ES-I3 (cell line): ENCODE measurements around the gene ANAPC2.
A peak's percentile ranks its signal among the peaks of the same experiment; 100 is the strongest.

ENCODE experiments used
- H3K36me3 ChIP-seq: 2 replicates; pipeline ENCODE4 v1.6.1; 2013; ENCODE audit warnings: mild to moderate bottlenecking, low read length, control low read depth, moderate library complexity; ENCODE audit not compliant: insufficient read depth
- H3K4me1 ChIP-seq: 2 replicates; pipeline ENCODE4 v1.6.1; 2013; ENCODE audit warnings: mild to moderate bottlenecking, control low read depth, low read length; ENCODE audit not compliant: insufficient read depth
- H3K9ac ChIP-seq: 2 replicates; pipeline ENCODE4 v1.6.1; 2013; ENCODE audit warnings: low read depth, mild to moderate bottlenecking, low read length, moderate library complexity
- H3K9me3 ChIP-seq: 2 replicates; pipeline ENCODE4 v1.6.1; 2013; ENCODE audit warnings: mild to moderate bottlenecking, low read length, moderate library complexity; ENCODE audit not compliant: control insufficient read depth, insufficient read depth

The ANAPC2 gene

DNA sequence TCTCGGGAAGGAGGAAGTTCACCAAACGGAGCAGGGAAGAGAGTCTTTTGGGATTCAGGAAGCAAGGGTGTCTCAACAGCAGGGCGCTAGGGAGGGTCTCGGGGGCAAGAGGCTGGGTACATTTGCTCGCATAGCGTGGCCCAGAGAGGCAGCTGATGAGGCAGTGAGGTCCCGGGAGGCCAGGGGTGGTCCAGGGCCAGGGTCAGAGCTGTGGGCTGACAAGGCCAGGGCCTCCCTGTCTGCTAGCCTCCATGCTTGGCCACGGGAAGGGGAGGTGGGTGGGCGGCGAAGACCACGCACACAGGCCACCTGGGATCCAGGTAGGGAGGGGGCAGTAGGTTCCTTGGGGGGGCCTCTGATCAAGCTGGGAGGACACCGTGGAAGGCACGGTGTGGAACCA is 23.2 kb upstream of the ANAPC2 start:
- Histone ChIP-seq H3K9ac (no peak overlapping the region), H3K36me3 (no peaks in the 10 kb centered on the region; the same call in 1 of the 2 replicates), H3K4me1 (no peaks in the 10 kb centered on the region), H3K9me3 (no peaks in the 10 kb centered on the region)

DNA sequence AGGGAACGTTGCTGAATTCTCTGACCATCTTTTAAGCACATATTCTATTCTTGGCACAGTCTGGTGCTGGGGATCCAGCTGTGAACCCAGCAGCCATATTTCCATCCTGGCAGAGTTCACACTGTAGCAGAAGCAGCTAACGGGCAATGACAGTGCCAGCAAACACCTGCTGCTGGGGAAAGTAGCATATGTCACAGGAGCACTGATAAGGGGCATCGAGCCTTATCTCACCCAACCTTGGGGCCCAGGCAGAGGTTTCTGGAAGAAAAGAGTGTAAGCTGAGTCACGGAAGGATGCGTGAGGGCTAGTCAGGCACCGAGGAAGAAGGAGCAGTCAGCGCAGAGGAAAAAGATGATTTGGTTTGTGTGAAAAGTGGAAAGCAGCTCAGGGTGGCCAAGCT is 18.2 kb upstream of the ANAPC2 start:
- Histone ChIP-seq H3K4me1 (peaks cover 6% of the 10 kb centered on the region), H3K36me3 (no peaks in the 10 kb centered on the region; the same call in 1 of the 2 replicates), H3K9me3 (no peaks in the 10 kb centered on the region), H3K9ac (no peak overlapping the region; the same call in 1 of the 2 replicates)

DNA sequence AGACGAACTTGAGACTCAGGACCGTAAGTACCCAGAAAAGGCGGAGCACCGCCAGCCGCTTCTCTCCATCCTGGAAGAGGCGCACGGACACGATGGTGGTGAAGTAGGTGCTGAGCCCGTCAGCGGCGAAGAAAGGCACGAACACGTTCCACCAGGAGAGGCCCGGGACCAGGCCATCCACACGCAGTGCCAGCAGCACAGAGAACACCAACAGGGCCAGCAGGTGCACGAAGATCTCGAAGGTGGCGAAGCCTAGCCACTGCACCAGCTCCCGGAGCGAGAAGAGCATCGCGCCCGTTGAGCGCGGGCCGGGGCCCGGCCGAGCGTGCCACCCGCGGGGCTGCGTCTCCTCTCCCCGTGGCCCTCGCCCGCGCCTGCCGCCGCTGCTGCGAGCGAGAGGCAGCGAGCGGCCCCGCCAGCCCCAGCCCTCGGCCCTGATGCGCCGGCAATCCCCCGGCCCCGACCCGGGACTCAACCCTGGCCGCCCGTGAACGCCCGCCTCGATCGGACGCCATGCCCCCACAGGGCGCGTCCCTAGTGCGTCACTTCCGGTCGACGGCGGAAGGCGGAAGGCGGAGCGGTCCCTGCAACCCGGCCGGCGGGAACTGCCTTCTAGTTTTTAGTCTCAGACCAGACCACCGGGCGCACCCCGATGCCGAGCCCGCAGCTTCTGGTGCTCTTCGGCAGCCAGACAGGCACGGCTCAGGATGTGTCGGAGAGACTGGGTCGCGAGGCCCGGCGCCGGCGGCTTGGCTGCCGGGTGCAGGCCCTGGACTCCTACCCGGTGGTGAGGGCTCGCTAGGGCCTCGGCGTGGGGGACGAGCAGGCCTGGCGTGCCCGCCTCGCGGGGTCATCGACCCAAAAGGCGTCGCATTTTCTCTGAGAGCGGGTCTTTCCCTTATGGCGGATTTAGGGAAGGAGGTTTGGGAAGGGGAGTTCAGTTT is 17.0 kb upstream of the ANAPC2 start, which contains the start of the genes NDOR1 and TMEM203:
TSS of gene NDOR1 (plus strand) at position 575 of the 944 bp plus-strand sequence. CDS start at position 653, 78 bp downstream.
TSS of gene TMEM203 (minus strand) at position 523 of the 944 bp plus-strand sequence. CDS start at position 289, 234 bp downstream.
- Histone ChIP-seq H3K4me1 (peaks cover 6% of the 10 kb centered on the region), H3K9ac (peak within 1 kb of the TSS; percentile 73), H3K9me3 (no peaks in the 10 kb centered on the region), H3K36me3 (no peaks in the 10 kb centered on the region; the same call in 1 of the 2 replicates)

DNA sequence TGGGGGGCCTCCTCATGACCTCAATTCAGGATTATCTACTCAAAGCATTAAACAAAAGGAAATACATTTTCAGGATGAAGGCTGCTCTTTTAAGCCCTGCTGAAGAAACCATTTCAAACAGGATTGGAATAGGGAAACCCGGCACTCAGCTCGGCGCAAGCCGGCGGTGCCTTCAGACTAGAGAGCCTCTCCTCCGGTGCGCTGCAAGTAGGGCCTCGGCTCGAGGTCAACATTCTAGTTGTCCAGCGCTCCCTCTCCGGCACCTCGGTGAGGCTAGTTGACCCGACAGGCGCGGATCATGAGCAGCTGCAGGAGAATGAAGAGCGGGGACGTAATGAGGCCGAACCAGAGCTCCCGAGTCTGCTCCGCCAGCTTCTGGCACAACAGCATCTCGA is 16.4 kb upstream of the ANAPC2 start:
- Histone ChIP-seq H3K9me3 (no peaks in the 10 kb centered on the region), H3K9ac (peak overlapping the region; percentile 73), H3K4me1 (peaks cover 6% of the 10 kb centered on the region), H3K36me3 (no peaks in the 10 kb centered on the region; the same call in 1 of the 2 replicates)

DNA sequence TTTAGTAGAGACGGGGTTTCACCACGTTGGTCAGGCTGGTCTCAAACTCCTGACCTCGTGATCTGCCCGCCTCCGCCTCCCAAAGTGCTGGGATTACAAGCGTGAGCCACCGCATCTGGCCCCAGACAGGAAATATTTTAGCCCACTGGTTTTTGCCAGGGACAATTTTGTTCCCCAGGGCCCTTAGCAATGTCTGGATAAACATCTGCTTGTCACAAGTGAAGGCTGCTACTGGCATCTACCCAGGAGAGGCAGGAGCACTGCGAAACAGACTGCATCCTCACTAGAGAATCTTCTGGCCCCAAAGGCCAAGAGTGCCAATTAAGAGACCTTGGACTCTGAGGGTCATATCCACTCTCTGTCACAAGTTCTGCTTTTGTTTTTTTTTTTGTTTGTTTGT is 14.6 kb upstream of the ANAPC2 start:
- Histone ChIP-seq H3K36me3 (no peaks in the 10 kb centered on the region; the same call in 1 of the 2 replicates), H3K9me3 (no peaks in the 10 kb centered on the region), H3K9ac (no peak overlapping the region), H3K4me1 (peaks cover 6% of the 10 kb centered on the region)

DNA sequence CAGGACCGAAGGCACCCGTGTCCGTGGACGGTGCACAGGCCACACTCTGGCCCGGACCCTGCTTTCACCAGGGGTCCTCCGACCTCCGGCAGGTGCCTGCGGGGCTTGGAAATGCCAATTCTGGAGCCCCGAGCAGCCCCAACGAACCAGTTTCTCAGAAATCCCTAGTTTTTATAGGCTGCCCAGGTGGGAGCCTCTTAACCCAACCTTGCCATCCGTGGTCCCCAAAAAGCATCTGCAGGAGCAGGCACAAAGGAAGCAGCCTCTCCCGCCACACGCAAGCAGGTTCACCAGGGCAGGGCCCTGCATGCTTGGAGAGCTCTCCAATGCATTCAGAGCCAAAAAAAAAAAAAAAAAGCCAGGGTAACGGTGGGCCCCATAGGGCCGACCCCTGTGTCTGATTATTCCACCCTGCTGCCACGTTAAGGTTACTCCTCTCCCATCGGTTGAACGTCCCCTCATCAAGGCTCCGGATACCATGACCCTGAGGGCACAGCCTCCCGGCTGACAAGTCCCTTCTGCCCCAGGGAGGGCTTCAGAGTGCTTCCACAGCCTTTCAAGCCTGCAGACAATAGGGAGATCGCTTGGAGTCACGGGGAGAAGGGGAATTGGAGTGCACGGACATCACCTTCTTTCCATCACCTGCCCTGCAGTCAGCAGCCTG is 13.0 kb upstream of the ANAPC2 start:
- Histone ChIP-seq H3K4me1 (peaks cover 6% of the 10 kb centered on the region), H3K36me3 (no peaks in the 10 kb centered on the region), H3K9me3 (no peaks in the 10 kb centered on the region), H3K9ac (peak overlapping the region; percentile 69)

DNA sequence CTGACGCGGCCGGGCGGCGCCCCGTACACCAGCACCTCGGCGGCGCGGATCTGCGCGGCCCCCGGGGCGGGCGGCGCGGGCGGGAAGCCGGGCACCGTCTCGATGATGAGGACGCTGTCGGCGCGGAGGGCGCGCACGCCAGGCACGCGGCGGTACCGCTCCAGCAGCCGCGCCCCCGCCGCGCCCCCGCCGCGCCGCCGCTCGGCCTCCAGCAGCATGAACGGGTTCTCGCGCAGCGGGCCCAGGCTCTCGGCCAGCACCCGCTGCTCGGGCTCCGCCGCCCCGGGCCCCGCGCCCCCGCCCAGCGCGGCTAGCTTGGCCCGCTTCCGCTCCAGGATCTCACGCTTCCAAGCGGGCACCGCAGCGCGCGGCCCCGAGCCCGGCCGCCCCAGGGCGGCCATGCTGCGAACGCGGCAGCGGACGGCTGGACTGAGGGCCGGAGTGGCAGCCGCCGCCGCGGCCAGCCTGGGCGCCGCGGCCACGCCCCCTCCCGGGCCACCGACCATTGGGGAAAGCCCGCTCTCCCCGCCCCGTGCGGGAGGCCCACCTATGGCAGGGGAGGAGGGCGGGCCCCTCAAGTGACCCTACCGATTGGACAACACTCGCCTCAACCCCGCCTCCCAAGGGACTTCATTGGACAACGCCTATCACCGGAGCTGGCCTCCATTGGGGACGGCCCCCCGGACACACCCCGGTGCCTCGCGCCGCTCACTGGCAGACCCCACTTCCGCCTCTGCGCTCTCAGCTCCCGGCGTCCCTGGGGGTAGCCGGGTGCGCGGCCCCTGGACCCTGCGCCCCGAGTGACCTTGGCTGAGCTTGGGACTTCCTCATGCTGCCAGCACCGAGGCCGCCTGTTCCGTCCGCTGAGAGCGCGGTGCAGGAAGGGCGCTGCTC is 12.2 kb upstream of the ANAPC2 start, which contains the start of gene TPRN:
TSS of gene TPRN (minus strand) at position 431 of the 894 bp plus-strand sequence. CDS start at position 401, 30 bp downstream.
- H3K4me1 ChIP-seq, result peaks cover 6% of the 10 kb centered on the region
- H3K9me3 ChIP-seq, result no peaks in the 10 kb centered on the region
- no peaks in the 10 kb centered on the region for H3K36me3 ChIP-seq
- H3K9ac ChIP-seq, result peak within 1 kb of the TSS; percentile 69

DNA sequence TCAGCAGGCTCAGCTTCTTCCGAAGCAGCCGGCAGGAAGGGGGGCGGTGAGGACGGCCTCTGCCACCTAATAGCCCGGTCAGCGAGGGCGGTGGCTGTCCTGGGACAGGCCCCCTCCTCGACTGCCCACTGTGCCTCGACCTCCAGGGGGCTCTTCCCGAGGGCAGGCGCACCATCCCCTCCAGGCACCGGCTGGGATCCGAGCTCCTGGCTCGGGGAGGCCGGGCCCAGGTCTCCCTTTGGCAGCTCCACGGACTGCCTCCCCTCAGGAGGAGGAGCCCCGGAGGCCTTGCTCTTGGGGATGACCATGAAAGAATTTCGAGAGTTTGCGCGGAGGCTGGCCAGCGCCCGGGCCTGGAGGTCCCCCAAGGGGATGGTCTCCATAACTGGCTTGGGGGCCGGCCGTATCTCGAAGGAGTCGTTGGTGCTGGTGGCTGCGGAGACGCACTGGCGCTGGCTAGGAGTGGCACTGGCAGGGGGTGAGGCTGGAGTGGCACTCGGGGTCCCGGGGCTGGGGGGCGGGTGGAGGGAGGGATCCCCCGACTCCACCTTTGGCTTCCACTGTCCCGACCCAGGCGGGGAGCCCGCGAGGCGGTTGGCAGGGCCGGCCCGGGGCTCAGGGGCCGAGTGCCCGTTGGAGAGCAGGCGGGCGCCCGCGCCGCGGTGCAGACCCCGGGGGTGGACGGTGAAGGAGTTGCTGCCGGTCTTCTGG is 11.2 kb upstream of the ANAPC2 start:
- Histone ChIP-seq H3K9me3 (no peaks in the 10 kb centered on the region), H3K4me1 (peaks cover 6% of the 10 kb centered on the region), H3K36me3 (no peaks in the 10 kb centered on the region), H3K9ac (peak overlapping the region; percentile 32; the same call in 1 of the 2 replicates)

DNA sequence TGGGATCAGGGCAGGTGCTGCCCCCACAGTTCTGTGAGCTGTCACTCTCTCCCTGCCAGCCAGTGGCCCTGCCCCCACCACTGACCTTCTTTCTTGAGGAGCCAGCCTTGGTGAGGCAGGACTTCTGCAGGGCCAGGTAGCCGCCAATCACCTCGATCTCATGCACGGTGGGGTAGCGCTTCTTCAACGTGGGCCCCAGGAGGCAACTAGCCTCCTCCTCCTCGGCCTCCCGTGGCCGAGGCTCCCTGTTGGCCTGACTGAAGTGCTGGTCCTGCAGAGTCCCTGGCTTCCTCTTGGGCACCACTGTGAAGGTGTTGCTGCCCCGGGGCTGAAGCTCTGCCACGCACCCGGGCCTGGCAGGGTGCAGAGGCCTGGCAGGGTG is 10.5 kb upstream of the ANAPC2 start:
- Histone ChIP-seq H3K4me1 (peaks cover under 1% of the 10 kb centered on the region; the same call in 1 of the 2 replicates), H3K36me3 (no peaks in the 10 kb centered on the region), H3K9me3 (no peaks in the 10 kb centered on the region), H3K9ac (peak overlapping the region; percentile 32; the same call in 1 of the 2 replicates)

DNA sequence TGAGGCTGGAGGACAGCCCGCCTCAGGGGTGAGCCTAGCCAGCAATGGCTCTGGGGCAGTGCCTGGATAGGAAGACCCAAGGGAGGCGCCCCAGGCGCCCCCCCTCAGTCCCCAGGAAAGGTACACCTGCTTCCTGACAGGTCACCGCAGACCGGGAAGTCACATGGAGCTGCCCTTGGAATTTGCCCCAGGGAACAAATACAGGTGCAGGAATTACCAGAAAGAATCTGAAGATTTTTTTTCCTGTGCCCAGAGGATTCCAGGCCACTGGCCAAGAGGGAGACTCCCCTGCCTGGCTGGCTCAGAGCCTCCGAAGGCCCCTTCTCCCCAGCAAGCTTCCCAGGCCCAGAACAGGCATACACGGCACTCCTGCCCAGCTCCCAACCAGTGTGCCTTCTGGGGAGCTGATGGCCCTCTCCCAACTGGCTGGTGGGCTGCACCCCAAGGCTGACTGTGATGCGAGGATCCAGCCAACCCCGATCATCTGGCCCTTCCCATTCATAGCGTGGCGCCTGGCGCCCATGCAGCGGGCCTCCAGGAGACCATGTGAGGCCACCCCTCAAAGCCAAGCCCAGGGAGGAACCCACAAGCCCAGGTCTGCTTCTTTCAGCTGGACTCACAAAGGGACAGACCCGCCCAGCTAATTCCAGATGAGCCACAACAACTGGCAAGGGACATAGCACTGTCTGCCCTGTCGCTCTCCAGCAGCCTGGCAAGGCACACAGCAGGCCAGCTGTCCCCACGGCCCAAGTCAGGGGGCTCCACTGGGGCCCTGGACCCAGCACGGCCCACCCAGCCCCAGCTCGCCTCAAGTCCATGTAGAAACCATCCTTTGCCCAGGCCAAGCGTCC is 9.9 kb upstream of the ANAPC2 start:
- no peaks in the 10 kb centered on the region for H3K9me3 ChIP-seq
- no peaks in the 10 kb centered on the region for H3K36me3 ChIP-seq
- no peaks in the 10 kb centered on the region; the same call in 1 of the 2 replicates for H3K4me1 ChIP-seq
- no peak overlapping the region for H3K9ac ChIP-seq

DNA sequence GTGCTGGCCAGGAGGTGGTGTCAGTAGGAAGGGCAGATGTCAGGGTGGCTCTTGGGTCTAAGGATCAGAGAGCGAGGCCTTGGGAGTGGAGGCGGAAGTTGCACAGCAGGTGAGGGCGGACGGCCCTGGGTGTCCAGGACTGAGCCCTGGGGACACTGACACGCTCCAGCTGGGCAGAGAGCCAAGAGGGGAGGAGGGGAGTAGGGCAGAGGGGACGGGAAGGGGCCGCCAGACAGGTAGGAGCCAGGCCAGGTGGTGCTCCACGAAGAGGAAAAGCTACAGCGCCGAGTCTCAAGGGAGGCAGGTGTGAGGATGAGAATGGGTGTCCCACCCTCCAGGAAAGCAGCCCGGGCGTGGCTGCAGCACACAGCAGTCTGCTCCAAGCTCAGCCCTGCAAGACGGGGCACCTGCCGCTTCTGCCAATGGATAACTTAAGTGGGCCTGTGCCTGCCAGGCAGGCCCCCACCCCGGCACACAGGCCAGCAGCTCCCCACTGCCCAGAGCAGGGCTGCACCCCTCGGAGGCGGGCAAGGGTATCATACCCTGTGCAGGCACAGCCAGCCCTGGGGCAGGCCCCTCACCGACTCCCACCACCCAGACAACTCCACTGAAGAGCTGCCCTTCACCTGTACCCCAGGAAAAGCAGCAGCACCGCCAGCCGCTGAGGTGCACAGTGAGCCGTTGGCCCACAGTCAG is 7.3 kb upstream of the ANAPC2 start:
- no peaks in the 10 kb centered on the region; the same call in 1 of the 2 replicates for H3K4me1 ChIP-seq
- H3K9ac ChIP-seq, result no peak overlapping the region

DNA sequence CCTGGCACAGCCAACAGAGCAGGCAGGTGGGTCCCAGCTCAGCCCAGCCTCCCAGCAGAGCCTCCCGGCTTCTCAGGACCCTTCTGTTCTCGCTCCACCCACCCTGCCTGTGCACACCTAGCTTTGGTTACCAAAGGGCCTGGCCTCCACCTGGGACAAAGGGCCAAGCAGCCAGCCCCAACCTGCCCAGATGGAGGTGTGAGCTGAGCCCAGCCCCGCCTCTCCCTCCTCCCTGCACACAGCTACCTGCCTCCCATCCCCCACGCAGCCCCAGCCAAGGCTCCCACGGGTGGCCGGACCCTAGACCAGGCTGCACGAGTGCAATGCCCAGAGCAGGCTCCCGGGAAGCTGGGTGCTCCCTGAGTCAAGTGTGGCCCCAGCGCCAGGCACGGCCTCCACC is 6.5 kb upstream of the ANAPC2 start:
- Histone ChIP-seq H3K9me3 (no peaks in the 10 kb centered on the region), H3K36me3 (no peaks in the 10 kb centered on the region), H3K9ac (no peak overlapping the region), H3K4me1 (no peaks in the 10 kb centered on the region; the same call in 1 of the 2 replicates)

More for the DNA sequence above, 7.3 kb upstream of the ANAPC2 start:
- H3K9me3 ChIP-seq, result no peaks in the 10 kb centered on the region
- H3K36me3 ChIP-seq, result no peaks in the 10 kb centered on the region
